Fibroblast of lung (primary cell): Measurements from ENCODE around the gene HID1.
"Not testable (repeated sequence)": the region's sequence is repeated elsewhere in the genome, so short reads cannot be mapped to it uniquely, and the experiment has no call there.

Source experiments
- CTCF ChIP-seq, 2 donors: IDR thresholded peaks in 1 of 2; conservative IDR thresholded peaks in 1 of 2; 1 replicate in 1 of 2; 2 replicates in 1 of 2; pipeline ENCODE4 v1.5.1; 2011 to 2012; ENCODE audit warnings: low read length in 2 of 2, control low read depth in 1 of 2, inconsistent platforms in 1 of 2, low read depth in 1 of 2, mild to moderate bottlenecking in 1 of 2
- EZH2 ChIP-seq: IDR thresholded peaks from 2 replicates; pipeline ENCODE4 v1.5.1; 2012; ENCODE audit warnings: low read length, control low read depth, mild to moderate bottlenecking; ENCODE audit errors: missing control alignments

- TF ChIP-seq EZH2; CTCF (conservative IDR thresholded peaks at IDR 0.05 in 1 of 2, IDR thresholded peaks at IDR 0.05 in 1 of 2; ENCODE audit: low read depth in 1 of 2, low read length in 2 of 2): not testable (repeated sequence)
Observed at GRCh38 chr17:75006084-75006483, 33.5 kb upstream of the HID1 start.
